Chondrocyte (in vitro differentiated cells): ENCODE measurements around the gene SEMA3C. TPM values are rescaled to one million over a fixed set of nuclear protein-coding genes. Genes with fewer than 3 reads are reported as not detected.

ENCODE experiments used
- DNase-seq: peaks from one replicate; pipeline ENCODE4 v3.0.0; 2021; ENCODE audit warnings: mixed read lengths, low spot score
- H3K27ac Mint-ChIP-seq: one replicate; pipeline ENCODE4 v1.8.0; 2021; ENCODE audit warnings: mild to moderate bottlenecking, moderate library complexity, mixed read lengths; ENCODE audit not compliant: unreplicated experiment
- H3K27me3 Mint-ChIP-seq: 2 replicates; pipeline ENCODE4 v1.8.0; 2021; ENCODE audit warnings: low read depth, mixed read lengths
- H3K36me3 Mint-ChIP-seq: 2 replicates; pipeline ENCODE4 v1.8.0; 2021; ENCODE audit warnings: low read depth, mixed read lengths
- H3K4me1 Mint-ChIP-seq: 2 replicates; pipeline ENCODE4 v1.8.0; 2021; ENCODE audit warnings: low read depth, mild to moderate bottlenecking, mixed read lengths
- H3K4me3 Mint-ChIP-seq: one replicate; pipeline ENCODE4 v1.8.0; 2021; ENCODE audit warnings: mild to moderate bottlenecking, moderate library complexity, mixed read lengths; ENCODE audit not compliant: unreplicated experiment
- H3K9me3 Mint-ChIP-seq: 2 replicates; pipeline ENCODE4 v1.8.0; 2021; ENCODE audit warnings: low read depth, mixed read lengths
- total RNA-seq: library from RNA; stranded (reverse); gene quantifications from 3 replicates; pipeline ENCODE4 v1.2.1, GENCODE V29; 2021
- TF ChIP-seq, protein P1 (sequence below): fragments of 200-600 bp; sonication (generic); IDR thresholded peaks from 2 replicates; pipeline ENCODE4 v1.5.0; 2021; ENCODE audit warnings: antibody characterized with exemption, mild to moderate bottlenecking, moderate library complexity

SEMA3C gene
- total RNA-seq, 1 donor from 2014 or later, result 80.0 TPM

DNA sequence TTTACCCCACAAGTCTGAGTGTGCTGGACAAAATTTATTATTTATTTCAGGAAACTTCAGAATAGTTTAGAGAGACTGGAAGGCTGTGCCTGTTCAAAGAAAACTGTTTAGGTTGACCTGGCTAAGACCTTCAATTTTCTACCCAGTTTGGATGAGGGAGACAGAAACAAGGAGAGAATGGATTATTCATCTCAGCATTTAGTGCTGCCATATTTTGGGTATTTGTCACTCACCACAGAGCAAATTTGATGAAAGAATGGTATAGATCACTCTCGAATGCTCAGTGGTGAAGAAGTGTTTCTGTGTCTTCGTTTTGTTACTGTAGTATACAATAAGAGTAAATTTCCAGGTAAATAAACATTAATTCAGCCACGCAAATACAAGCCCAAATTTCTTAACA is 71.8 kb downstream of the SEMA3C start:
- Mint-ChIP-seq H3K4me1 (peaks cover 47% of the 10 kb centered on the region), H3K27ac (no peak overlapping the region), H3K4me3 (no peak overlapping the region), H3K36me3 (no peaks in the 10 kb centered on the region), H3K9me3 (no peaks in the 10 kb centered on the region), H3K27me3 (no peaks in the 10 kb centered on the region)
- TF ChIP-seq, protein P1, sequence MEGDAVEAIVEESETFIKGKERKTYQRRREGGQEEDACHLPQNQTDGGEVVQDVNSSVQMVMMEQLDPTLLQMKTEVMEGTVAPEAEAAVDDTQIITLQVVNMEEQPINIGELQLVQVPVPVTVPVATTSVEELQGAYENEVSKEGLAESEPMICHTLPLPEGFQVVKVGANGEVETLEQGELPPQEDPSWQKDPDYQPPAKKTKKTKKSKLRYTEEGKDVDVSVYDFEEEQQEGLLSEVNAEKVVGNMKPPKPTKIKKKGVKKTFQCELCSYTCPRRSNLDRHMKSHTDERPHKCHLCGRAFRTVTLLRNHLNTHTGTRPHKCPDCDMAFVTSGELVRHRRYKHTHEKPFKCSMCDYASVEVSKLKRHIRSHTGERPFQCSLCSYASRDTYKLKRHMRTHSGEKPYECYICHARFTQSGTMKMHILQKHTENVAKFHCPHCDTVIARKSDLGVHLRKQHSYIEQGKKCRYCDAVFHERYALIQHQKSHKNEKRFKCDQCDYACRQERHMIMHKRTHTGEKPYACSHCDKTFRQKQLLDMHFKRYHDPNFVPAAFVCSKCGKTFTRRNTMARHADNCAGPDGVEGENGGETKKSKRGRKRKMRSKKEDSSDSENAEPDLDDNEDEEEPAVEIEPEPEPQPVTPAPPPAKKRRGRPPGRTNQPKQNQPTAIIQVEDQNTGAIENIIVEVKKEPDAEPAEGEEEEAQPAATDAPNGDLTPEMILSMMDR, result no peak
- no peak for DNase-seq

GRCh38 chr7:80844916-80845315 is 73.9 kb downstream of the SEMA3C start:
- DNase-seq, result no peak
- peak overlapping the region; percentile 28 for H3K27ac Mint-ChIP-seq

GRCh38 chr7:80843018-80843677 is 75.7 kb downstream of the SEMA3C start:
- Mint-ChIP-seq H3K36me3 (no peaks in the 10 kb centered on the region), H3K27me3 (no peaks in the 10 kb centered on the region), H3K9me3 (no peaks in the 10 kb centered on the region), H3K4me1 (peaks cover 50% of the 10 kb centered on the region), H3K27ac (no peak overlapping the region), H3K4me3 (no peak overlapping the region)
- DNase-seq, result no peak
- TF ChIP-seq, protein P1, result no peak

More at GRCh38 chr7:80844916-80845315, 73.9 kb downstream of the SEMA3C start:
- Mint-ChIP-seq H3K4me3 (no peak overlapping the region), H3K9me3 (no peaks in the 10 kb centered on the region), H3K4me1 (peaks cover 46% of the 10 kb centered on the region), H3K36me3 (no peaks in the 10 kb centered on the region), H3K27me3 (no peaks in the 10 kb centered on the region)
- TF ChIP-seq, protein P1, result no peak

GRCh38 chr7:80842022-80842790 is 76.6 kb downstream of the SEMA3C start:
- TF ChIP-seq, protein P1, result no peak
- Mint-ChIP-seq H3K4me3 (no peak overlapping the region), H3K36me3 (no peaks in the 10 kb centered on the region), H3K27me3 (no peaks in the 10 kb centered on the region), H3K27ac (peak overlapping the region; percentile 49), H3K4me1 (peaks cover 50% of the 10 kb centered on the region), H3K9me3 (no peaks in the 10 kb centered on the region)
- no peak for DNase-seq

GRCh38 chr7:80841423-80841955 is 77.4 kb downstream of the SEMA3C start:
- Mint-ChIP-seq H3K27ac (peak overlapping the region; percentile 49), H3K4me1 (peaks cover 47% of the 10 kb centered on the region), H3K4me3 (no peak overlapping the region), H3K36me3 (no peaks in the 10 kb centered on the region), H3K27me3 (no peaks in the 10 kb centered on the region), H3K9me3 (no peaks in the 10 kb centered on the region)
- TF ChIP-seq, protein P1, result no peak
- no peak for DNase-seq
